Measurements from ENCODE around the gene PP2D1.
"Not testable (repeated sequence)": the region's sequence is repeated elsewhere in the genome, so short reads cannot be mapped to it uniquely, and the experiment has no call there.

PP2D1 gene

GRCh38 chr3:19967208-19967607 lies 44.9 kb downstream of the PP2D1 start:
- no peak for DNase-seq

DNA sequence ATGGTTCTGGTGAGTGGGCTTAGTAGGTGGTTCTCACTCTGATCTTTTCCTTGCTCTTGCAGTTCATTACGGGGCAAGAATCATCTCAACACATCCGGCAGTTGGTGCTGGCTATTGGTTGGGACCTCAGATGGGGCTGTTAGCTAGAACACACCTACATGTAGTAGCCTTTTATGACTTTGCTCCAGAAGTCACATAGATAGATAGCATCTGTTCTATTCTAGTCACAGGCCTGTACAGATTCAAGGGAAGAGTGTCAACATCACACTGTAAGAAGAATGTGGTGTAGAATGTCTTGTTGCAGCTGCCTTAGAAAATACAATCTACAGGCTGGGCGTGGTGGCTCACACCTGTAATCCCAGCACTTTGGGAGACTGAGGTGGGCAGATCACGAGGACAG lies 50.1 kb downstream of the PP2D1 start:
- DNase-seq = no peak

GRCh38 chr3:19960696-19961095 lies 51.4 kb downstream of the PP2D1 start:
- DNase-seq = no peak

GRCh38 chr3:19959505-19959904 lies 52.6 kb downstream of the PP2D1 start:
- no peak for DNase-seq

DNA sequence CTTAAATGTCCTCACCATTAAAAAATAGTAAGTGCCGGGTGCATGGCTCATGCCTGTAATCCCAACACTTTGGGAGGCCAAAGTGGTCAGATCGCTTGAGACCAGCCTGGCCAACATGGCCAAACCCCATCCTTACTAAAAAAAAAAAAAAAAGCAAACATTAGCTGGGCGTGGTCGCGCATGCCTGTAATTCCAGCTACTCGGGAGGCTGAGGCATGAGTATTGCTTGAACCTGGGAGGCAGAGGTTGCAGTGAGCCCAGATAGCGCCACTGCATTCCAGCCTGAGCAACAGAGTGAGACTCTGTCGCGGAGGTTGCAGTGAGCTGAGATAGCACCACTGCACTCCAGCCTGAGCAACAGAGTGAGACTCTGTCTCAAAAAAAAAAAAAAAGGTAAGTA lies 54.7 kb downstream of the PP2D1 start:
- not testable (repeated sequence) for DNase-seq

GRCh38 chr3:19954676-19955075 lies 57.4 kb downstream of the PP2D1 start:
- DNase-seq = no peak

- DNase-seq = no peak
Measured at GRCh38 chr3:19950316-19950715, 61.7 kb downstream of the PP2D1 start.

- DNase-seq = no peak
Measured at GRCh38 chr3:19948226-19948591, 63.9 kb downstream of the PP2D1 start.

DNA sequence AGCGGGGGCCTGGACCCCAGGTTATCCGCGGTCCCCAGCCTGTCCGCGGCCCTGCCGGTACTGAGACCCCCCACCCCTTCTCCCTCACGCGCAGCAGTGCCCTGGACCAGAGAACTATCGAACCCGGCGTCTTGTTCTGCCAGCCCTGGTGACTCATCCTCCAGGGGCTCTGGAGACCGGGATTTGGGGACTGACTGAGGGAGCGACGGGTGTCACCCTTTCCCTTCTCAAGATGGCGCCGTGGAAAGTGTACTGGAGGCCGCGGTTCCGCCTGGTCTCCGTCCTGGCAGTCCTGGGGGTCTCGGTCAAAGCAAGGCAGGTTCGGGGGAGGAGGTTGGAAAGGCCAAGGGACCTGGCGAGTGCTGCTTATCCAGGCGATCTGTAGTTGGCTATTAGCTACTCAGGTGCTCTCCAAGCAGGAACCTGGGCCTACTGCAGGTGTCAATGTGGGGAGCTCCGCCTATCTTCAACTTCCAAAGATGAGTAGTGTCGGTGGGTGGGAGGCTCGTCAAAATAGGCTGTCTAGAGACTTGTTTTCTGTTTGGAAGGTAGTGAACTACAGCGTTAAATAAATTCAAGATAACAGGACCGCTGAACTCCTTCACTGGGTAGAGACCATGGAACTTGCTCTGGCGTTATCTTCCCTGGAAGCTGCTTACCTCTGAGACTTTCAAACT lies 64.4 kb downstream of the PP2D1 start:
- peak; percentile 28 to 32 for DNase-seq

DNA sequence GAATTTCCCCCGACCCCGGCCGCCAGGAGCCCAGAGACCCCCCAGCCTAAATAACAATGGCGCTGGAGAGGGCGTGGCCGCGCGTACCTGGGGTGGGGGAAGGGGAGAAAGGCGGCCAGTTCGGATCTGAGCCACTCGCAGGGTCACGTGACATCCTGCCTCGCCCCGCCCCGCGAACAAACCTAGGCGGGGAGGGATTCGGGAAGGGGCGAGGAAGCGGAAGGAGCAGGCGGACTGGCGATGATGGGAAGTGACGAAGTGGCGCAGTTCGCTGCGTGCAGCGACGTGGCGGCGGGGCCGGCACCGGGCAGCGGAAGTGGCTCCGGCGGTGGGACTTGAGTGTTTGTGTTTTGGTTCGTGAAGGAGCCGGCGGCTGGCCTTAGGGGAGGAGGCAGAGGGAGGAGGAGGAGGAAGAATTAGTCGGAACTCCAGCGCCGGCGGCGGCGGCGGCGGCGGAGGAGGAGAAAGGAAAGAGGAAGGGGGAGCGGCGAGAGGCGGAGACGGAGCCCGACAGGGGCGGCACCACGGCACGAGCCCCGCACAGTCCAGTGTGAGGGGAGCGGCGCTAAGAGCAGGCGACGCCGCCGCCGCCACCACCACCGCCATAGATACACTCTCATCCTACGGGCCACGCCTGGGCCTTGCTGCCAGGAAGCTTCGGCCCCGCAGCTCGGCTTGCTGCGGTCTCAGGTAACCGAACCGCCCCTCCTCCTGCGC lies 65.1 kb downstream of the PP2D1 start, which contains the start of gene RAB5A:
RAB5A (plus strand) TSS at position 266 of the 717 bp plus-strand sequence. CDS start 3,802 bp downstream, outside the sequence.
- peak; percentile 96 for DNase-seq

GRCh38 chr3:19945969-19946831 lies 65.9 kb downstream of the PP2D1 start:
- peak in 1 of 2 experiments; percentile 59 for DNase-seq

DNA sequence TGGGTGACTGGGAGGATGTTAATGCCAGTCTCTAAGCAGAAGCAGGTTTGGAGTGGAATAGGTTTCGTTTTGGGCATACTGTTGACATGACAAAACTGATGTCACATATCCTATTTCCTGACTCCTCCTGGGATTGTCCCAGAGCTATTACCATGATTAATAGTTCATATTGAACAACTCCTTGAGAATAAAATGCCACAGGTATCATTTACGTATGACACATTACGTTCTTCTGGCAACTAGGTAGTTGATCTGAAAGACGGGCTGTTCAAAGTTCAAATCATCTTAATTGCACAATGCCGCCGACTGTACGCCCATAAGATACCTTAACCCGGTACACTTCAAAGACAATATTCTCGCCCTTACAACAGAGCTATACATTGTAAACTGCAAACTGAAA lies 66.5 kb downstream of the PP2D1 start:
- no peak for DNase-seq

GRCh38 chr3:19940643-19941042 lies 71.4 kb downstream of the PP2D1 start:
- no peak for DNase-seq

- DNase-seq = no peak
Measured at GRCh38 chr3:19938295-19938627, 73.8 kb downstream of the PP2D1 start.

- DNase-seq = no peak
Measured at GRCh38 chr3:19937459-19938294, 74.4 kb downstream of the PP2D1 start.

Data from NCI-H524 (cell line).